ENCODE results near the gene SPTLC1. TPM values are rescaled to one million over a fixed set of nuclear protein-coding genes. Genes with fewer than 3 reads are reported as not detected.
"Not testable (repeated sequence)": the region's sequence is repeated elsewhere in the genome, so short reads cannot be mapped to it uniquely, and the experiment has no call there.

The SPTLC1 gene
- total and polyA plus RNA-seq, 2 of the 8 experiments (the other 6 are each of a cell fraction or from before 2014, with no cell fraction given), result 34.2 to 62.1 TPM

DNA sequence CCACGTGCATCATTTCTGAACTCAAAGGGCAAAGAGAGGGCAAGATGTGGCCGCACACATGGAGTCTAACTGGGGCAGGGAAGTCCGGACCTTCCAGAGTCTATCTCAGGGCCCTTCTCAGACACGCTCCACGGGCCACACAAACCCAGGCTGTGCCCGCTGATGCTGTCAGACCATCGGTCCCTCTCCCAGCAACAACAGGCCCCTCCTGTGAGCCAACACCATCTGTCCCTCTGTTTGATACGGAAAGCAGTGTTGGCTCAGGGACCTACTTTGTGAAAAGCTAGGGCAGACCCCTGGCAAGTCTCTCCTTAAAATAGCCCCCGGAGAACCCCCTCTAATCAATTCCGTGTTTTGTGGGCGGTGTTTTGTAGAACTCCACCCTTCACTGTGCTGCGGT is 40.5 kb upstream of the SPTLC1 start:
- not testable (repeated sequence) for H3K18ac ChIP-seq (ENCODE audit: extremely low read depth, low read length); H3K36me3 ChIP-seq (ENCODE audit: control insufficient read depth in 2 of 4, insufficient read depth in 4 of 4, low read length in 3 of 4); H2AFZ ChIP-seq (ENCODE audit: low read length); H3K27ac ChIP-seq (ENCODE audit: low read depth, low read length); H3K56ac ChIP-seq (replicated peaks; ENCODE audit: insufficient read length, low read depth, low read length); H4K8ac ChIP-seq (ENCODE audit: extremely low read depth, insufficient read depth, low read length); H2BK120ac ChIP-seq (replicated peaks; ENCODE audit: low read depth, low read length); H3K27me3 ChIP-seq (replicated peaks in 1 of 4; ENCODE audit: control insufficient read depth in 3 of 4, extremely low read depth in 1 of 4, insufficient read depth in 3 of 4, low read length in 3 of 4); H3K4ac ChIP-seq (replicated peaks; ENCODE audit: insufficient read length, low read depth, low read length); H2BK5ac ChIP-seq (ENCODE audit: low read depth, low read length); H3K4me3 ChIP-seq (ENCODE audit: extremely low read depth in 1 of 4, insufficient read depth in 2 of 4, low read depth in 3 of 4, low read length in 4 of 4); H3K23me2 ChIP-seq (ENCODE audit: low read depth, low read length); DNase-seq (ENCODE audit: low read depth in 1 of 2, low spot score in 2 of 2); H2BK20ac ChIP-seq (ENCODE audit: low read length); H3K9ac ChIP-seq (replicated peaks in 1 of 4; ENCODE audit: extremely low read depth in 1 of 4, low read depth in 3 of 4, low read length in 3 of 4); H3K4me1 ChIP-seq (replicated peaks in 1 of 4; ENCODE audit: control insufficient read depth in 3 of 4, insufficient read depth in 4 of 4, low read length in 3 of 4); H2BK15ac ChIP-seq (ENCODE audit: low read length); H2AK5ac ChIP-seq (ENCODE audit: low read depth, low read length); H4K5ac ChIP-seq (ENCODE audit: insufficient read length, low read depth, low read length); FAIRE-seq; H3K4me2 ChIP-seq (ENCODE audit: insufficient read depth in 1 of 2, low read depth in 2 of 2, low read length in 2 of 2); H3K23ac ChIP-seq (ENCODE audit: insufficient read length); H3K79me2 ChIP-seq (ENCODE audit: control insufficient read depth in 1 of 2, insufficient read depth in 2 of 2, low read length in 2 of 2); H3K9me3 ChIP-seq (ENCODE audit: insufficient read depth in 2 of 2, low read depth in 1 of 2, low read length in 1 of 2); H4K20me1 ChIP-seq (replicated peaks in 1 of 2; ENCODE audit: control insufficient read depth in 1 of 2, insufficient read depth in 2 of 2, low read length in 2 of 2); H4K91ac ChIP-seq (replicated peaks; ENCODE audit: insufficient read length, low read length); H3K14ac ChIP-seq (ENCODE audit: insufficient read length); H3K79me1 ChIP-seq (ENCODE audit: low read depth, low read length); H2BK12ac ChIP-seq (ENCODE audit: low read depth, low read length)
- POLR2A ChIA-PET (ENCODE audit: partially characterized antibody), result interaction anchor here (1.1 kb wide), 1 partner anchor 80 kb away, joined by 3 read pairs; no protein-coding TSS in a partner anchor
- CTCF ChIA-PET (ENCODE audit: partially characterized antibody), result interaction anchor here (0.9 kb wide), 1 partner anchor 15 kb away, joined by 3 read pairs; no protein-coding TSS in a partner anchor
- whole genome bisulfite sequencing, 2 experiments (ENCODE audit: extremely low coverage in 1 of 2, insufficient coverage in 1 of 2, insufficient read length in 1 of 2, insufficient replicate concordance in 2 of 2, low coverage in 1 of 2, low lambda C conversion rate in 2 of 2, missing lambda C conversion rate in 1 of 2), result 93% methylated on average over 12 of the region's 12 CpGs; no CpG with 5 or more reads in 1 of the 2 experiments
